HG03558 (cell line): ENCODE results near the gene CIB4.
"Not testable (repeated sequence)": the region's sequence is repeated elsewhere in the genome, so short reads cannot be mapped to it uniquely, and the experiment has no call there.

Experiments used
- ATAC-seq: cut with Tn5 transposase; IDR thresholded peaks from one replicate; pipeline ENCODE4 v1.9.1; 2021; ENCODE audit warnings: moderate number of reproducible peaks; ENCODE audit not compliant: unreplicated experiment; ENCODE audit errors: extremely low read depth

The CIB4 gene

GRCh38 chr2:26575836-26576564 lies 65.2 kb downstream of the CIB4 start:
- no peak for ATAC-seq

- ATAC-seq: no peak
Measured at GRCh38 chr2:26574900-26575560, 66.1 kb downstream of the CIB4 start.

GRCh38 chr2:26574066-26574899 lies 66.9 kb downstream of the CIB4 start:
- ATAC-seq: no peak

GRCh38 chr2:26573241-26573925 lies 67.8 kb downstream of the CIB4 start:
- ATAC-seq: no peak

GRCh38 chr2:26572591-26572990 lies 68.6 kb downstream of the CIB4 start:
- no peak for ATAC-seq

- no peak for ATAC-seq
Measured at GRCh38 chr2:26571316-26571715, 69.8 kb downstream of the CIB4 start.

- ATAC-seq: no peak
Measured at GRCh38 chr2:26570083-26570430, 71.1 kb downstream of the CIB4 start.

- no peak for ATAC-seq
Measured at GRCh38 chr2:26569216-26570082, 71.7 kb downstream of the CIB4 start.

- ATAC-seq: no peak
Measured at GRCh38 chr2:26568076-26568890, 72.9 kb downstream of the CIB4 start.

GRCh38 chr2:26567534-26567933 lies 73.6 kb downstream of the CIB4 start:
- no peak for ATAC-seq

GRCh38 chr2:26566731-26567130 lies 74.4 kb downstream of the CIB4 start:
- not testable (repeated sequence) for ATAC-seq

GRCh38 chr2:26566081-26566375 lies 75.1 kb downstream of the CIB4 start:
- no peak for ATAC-seq

- ATAC-seq: no peak
Measured at GRCh38 chr2:26564121-26564644, 77.0 kb downstream of the CIB4 start.

GRCh38 chr2:26563686-26564085 lies 77.5 kb downstream of the CIB4 start:
- no peak for ATAC-seq

- no peak for ATAC-seq
Measured at GRCh38 chr2:26562811-26563645, 78.1 kb downstream of the CIB4 start.

GRCh38 chr2:26561918-26562810 lies 79.0 kb downstream of the CIB4 start:
- ATAC-seq: no peak

- ATAC-seq: no peak
Measured at GRCh38 chr2:26561376-26561775, 79.8 kb downstream of the CIB4 start.
